Measurements from ENCODE around the gene CHCHD6. TPM values are rescaled to one million over a fixed set of nuclear protein-coding genes. Genes with fewer than 3 reads are reported as not detected.

The CHCHD6 gene
- total RNA-seq, 1 experiment from 2014 or later, result 36.3 TPM

DNA sequence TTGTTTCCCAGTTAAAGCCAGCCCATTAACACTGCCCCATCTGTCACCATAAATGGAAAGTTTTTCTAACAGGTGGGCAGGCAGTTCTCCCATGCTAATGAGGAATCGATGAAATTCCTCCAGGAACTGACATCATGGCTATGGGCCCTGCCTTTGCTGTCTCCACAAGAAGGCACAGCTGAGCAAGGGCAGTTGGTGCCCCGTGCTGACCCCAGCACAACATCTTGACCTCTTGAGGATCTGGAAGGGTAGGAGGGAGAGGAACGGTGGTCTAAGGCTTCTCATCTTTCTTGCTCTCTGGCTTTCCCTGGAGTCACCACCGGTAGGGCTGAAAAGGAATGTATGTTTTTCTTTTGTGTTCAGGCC, 46.7 kb downstream of the CHCHD6 start:
- CTCF ChIA-PET, result interaction anchor here (2.9 kb wide), 1 partner anchor 705 kb away, joined by 14 read pairs; no protein-coding TSS in a partner anchor
- H3K4me3 ChIP-seq (replicated peaks in 1 of 2; ENCODE audit: low read depth in 1 of 2, low read length in 2 of 2), result no peak overlapping the region
- H4K20me1 ChIP-seq (ENCODE audit: insufficient read depth), result no peaks in the 10 kb centered on the region; the same call in 1 of the 2 replicates
- H3K36me3 ChIP-seq (ENCODE audit: control insufficient read depth in 1 of 2, insufficient read depth in 2 of 2, low read length in 2 of 2), result no peaks in the 10 kb centered on the region
- BruUV-seq (replicated peaks), result no TSS peak
- intact Hi-C loops (cut with micrococcal nuclease), result loop anchor here (5.0 kb wide), 1 partner anchor 722 kb away; no protein-coding TSS in a partner anchor
- POLR2A ChIA-PET, result no interaction called here
- no peak overlapping the region for H3K27ac ChIP-seq (ENCODE audit: low read depth, low read length)
- DNase-seq (ENCODE audit: low read depth, low spot score) (no peak), ATAC-seq (no peak)
- RAD21 ChIA-PET (ENCODE audit: low non-redundant PET in 1 of 2, low total read pairs in 2 of 2, uncharacterized antibody in 2 of 2, unreplicated experiment in 2 of 2), result no interaction called here
- no peaks in the 10 kb centered on the region for H3K9me2 ChIP-seq (ENCODE audit: insufficient read depth)
- H2AFZ ChIP-seq (ENCODE audit: low read depth, low read length, poor library complexity, severe bottlenecking), result no peak overlapping the region
- TF ChIP-seq, protein P1, sequence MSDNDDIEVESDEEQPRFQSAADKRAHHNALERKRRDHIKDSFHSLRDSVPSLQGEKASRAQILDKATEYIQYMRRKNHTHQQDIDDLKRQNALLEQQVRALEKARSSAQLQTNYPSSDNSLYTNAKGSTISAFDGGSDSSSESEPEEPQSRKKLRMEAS (IDR thresholded peaks at IDR 0.05), result no peak
- TF ChIP-seq SP1 (IDR thresholded peaks at IDR 0.05; ENCODE audit: low read depth), result no peak
- TF ChIP-seq, protein P2, sequence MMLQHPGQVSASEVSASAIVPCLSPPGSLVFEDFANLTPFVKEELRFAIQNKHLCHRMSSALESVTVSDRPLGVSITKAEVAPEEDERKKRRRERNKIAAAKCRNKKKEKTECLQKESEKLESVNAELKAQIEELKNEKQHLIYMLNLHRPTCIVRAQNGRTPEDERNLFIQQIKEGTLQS (IDR thresholded peaks at IDR 0.05), result no peak
- TF ChIP-seq POLR2AphosphoS5 (IDR thresholded peaks at IDR 0.05; ENCODE audit: low read depth, low read length), result no peak
- no peak for TF ChIP-seq CEBPB (IDR thresholded peaks at IDR 0.05; ENCODE audit: low read depth)
- TF ChIP-seq, protein P3, sequence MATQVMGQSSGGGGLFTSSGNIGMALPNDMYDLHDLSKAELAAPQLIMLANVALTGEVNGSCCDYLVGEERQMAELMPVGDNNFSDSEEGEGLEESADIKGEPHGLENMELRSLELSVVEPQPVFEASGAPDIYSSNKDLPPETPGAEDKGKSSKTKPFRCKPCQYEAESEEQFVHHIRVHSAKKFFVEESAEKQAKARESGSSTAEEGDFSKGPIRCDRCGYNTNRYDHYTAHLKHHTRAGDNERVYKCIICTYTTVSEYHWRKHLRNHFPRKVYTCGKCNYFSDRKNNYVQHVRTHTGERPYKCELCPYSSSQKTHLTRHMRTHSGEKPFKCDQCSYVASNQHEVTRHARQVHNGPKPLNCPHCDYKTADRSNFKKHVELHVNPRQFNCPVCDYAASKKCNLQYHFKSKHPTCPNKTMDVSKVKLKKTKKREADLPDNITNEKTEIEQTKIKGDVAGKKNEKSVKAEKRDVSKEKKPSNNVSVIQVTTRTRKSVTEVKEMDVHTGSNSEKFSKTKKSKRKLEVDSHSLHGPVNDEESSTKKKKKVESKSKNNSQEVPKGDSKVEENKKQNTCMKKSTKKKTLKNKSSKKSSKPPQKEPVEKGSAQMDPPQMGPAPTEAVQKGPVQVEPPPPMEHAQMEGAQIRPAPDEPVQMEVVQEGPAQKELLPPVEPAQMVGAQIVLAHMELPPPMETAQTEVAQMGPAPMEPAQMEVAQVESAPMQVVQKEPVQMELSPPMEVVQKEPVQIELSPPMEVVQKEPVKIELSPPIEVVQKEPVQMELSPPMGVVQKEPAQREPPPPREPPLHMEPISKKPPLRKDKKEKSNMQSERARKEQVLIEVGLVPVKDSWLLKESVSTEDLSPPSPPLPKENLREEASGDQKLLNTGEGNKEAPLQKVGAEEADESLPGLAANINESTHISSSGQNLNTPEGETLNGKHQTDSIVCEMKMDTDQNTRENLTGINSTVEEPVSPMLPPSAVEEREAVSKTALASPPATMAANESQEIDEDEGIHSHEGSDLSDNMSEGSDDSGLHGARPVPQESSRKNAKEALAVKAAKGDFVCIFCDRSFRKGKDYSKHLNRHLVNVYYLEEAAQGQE (IDR thresholded peaks at IDR 0.05; ENCODE audit: low read depth), result no peak
- no peak for TF ChIP-seq SIN3A (IDR thresholded peaks at IDR 0.05; ENCODE audit: low read depth)
- TF ChIP-seq JUND (IDR thresholded peaks at IDR 0.05), result no peak
- TF ChIP-seq ZNF274 (IDR thresholded peaks at IDR 0.05; ENCODE audit: low read depth, low read length), result no peak
- no peak for TF ChIP-seq EGR1 (IDR thresholded peaks at IDR 0.05; ENCODE audit: low read depth)
- TF ChIP-seq RAD21 (IDR thresholded peaks at IDR 0.05; ENCODE audit: low read depth), result no peak
- TF ChIP-seq EZH2phosphoT487 (IDR thresholded peaks at IDR 0.05; ENCODE audit: borderline replicate concordance), result no peak
- no peak for TF ChIP-seq YY1 (IDR thresholded peaks at IDR 0.05; ENCODE audit: extremely low read depth, insufficient replicate concordance, low read depth, low read length)
- TF ChIP-seq POLR2A (IDR thresholded peaks at IDR 0.05; ENCODE audit: borderline replicate concordance, extremely low read depth, insufficient read depth, insufficient read length), result no peak
- no peak for TF ChIP-seq CBX3 (IDR thresholded peaks at IDR 0.05; ENCODE audit: low read depth)
- TF ChIP-seq ELF1 (IDR thresholded peaks at IDR 0.05; ENCODE audit: borderline replicate concordance, low read depth), result no peak
- TF ChIP-seq TCF7L2 (IDR thresholded peaks at IDR 0.05; ENCODE audit: borderline replicate concordance, extremely low read depth, insufficient read depth, insufficient read length), result no peak
- no peaks in the 10 kb centered on the region for H3K9me3 ChIP-seq (ENCODE audit: control insufficient read depth in 1 of 2, insufficient read depth in 1 of 2, low read depth in 1 of 2, low read length in 2 of 2)
- peaks cover 8% of the 10 kb centered on the region; the same call in 1 of the 2 replicates for H3K79me2 ChIP-seq (ENCODE audit: insufficient read depth, low read length)
- peaks cover 14 to 15% of the 10 kb centered on the region in 2 experiments for H3K4me1 ChIP-seq (ENCODE audit: control insufficient read depth in 1 of 2, insufficient read depth in 2 of 2, low read length in 2 of 2)
- no peaks in the 10 kb centered on the region for H3K27me3 ChIP-seq (ENCODE audit: insufficient read depth, low read length)
- H3K9ac ChIP-seq (ENCODE audit: low read length), result no peak overlapping the region
- H3K4me2 ChIP-seq (ENCODE audit: low read length), result no peak overlapping the region

Measured in HCT116 (cell line).